ENCODE measurements around the gene CAMK2D. TPM values are rescaled to one million over a fixed set of nuclear protein-coding genes. Genes with fewer than 3 reads are reported as not detected.

Gene CAMK2D
- total RNA-seq, 4 donors from 2014 or later = 62.0 to 122 (median 85.1) TPM

GRCh38 chr4:113452868-113453620 lies 308.5 kb downstream of the CAMK2D start:
- no peak for TF ChIP-seq CTCF (IDR thresholded peaks at IDR 0.05; ENCODE audit: low read depth)

GRCh38 chr4:113452152-113452551 lies 309.4 kb downstream of the CAMK2D start:
- no peak for TF ChIP-seq CTCF (IDR thresholded peaks at IDR 0.05; ENCODE audit: low read depth)

DNA sequence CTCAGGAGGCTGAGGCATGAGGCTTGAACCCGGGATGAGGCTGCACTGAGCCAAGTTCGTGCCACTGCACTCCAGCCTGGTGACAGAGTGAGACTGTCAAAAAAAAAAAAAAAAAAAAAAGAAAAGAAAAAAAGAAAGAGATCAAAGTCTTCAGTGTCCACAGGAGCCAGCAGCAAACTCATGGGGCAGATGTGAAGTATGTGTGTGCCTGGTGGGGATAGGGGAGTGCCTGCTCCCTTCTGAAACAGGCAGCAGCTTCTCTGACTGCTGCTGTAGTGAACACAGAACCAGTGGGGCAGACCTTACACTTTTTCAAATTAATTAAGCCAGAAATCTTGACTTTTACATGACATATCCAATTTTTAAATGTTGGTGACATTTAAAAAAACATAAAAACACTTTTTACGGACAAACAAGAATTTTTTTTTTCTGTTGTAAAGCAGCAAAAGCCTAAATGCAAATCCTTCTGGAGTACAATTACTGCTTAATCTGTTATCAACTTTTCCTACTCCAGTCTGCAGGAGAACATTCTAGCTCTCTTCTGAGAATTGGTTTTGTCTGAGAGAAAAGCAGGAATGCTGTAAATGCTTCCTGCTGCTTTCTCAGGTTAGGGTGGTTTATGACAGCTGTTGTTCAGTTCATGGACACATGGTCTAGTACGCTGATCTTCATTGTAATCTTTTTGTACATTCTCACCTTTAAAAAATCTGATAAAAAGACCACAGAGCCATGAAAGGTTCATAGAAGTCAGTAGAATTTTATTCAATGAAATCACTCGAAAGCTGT lies 311.1 kb downstream of the CAMK2D start:
- no peak for TF ChIP-seq CTCF (IDR thresholded peaks at IDR 0.05; ENCODE audit: low read depth)

GRCh38 chr4:113449410-113449974 lies 312.0 kb downstream of the CAMK2D start:
- no peak for TF ChIP-seq CTCF (IDR thresholded peaks at IDR 0.05; ENCODE audit: low read depth)

GRCh38 chr4:113447769-113448168 lies 313.8 kb downstream of the CAMK2D start:
- no peak for TF ChIP-seq CTCF (IDR thresholded peaks at IDR 0.05; ENCODE audit: low read depth)

GRCh38 chr4:113447061-113447460 lies 314.5 kb downstream of the CAMK2D start:
- no peak for TF ChIP-seq CTCF (IDR thresholded peaks at IDR 0.05; ENCODE audit: low read depth)

GRCh38 chr4:113446019-113446418 lies 315.5 kb downstream of the CAMK2D start:
- TF ChIP-seq CTCF (IDR thresholded peaks at IDR 0.05; ENCODE audit: low read depth) = no peak
